ENCODE measurements around the gene HSPBP1.

The HSPBP1 gene

DNA sequence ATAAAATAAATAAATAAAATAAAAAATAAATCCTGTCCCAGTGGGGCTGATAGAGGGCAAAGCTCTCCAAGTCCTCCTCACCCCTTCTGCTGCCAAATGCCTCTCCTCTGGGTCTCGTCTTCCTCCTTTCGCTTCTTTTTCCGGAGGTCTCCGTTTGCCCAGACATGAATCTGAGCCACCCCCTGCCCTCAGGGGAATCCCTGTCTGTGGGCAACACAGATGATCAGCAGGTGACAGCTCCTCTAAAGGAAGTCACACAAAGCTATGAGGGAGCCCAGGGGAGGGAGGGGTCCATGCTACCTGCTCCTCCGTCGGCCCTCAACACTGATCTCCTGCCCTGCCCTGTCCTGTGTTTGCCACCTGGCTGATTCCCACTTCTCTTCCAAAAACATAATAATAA, 44.8 kb upstream of the HSPBP1 start:
- Histone ChIP-seq H3K4me1 (ENCODE audit: control insufficient read depth, insufficient read depth, low read length) (no peaks in the 10 kb centered on the region), H3K27ac (ENCODE audit: extremely low read depth, low read depth, low read length) (no peak overlapping the region), H3K9me3 (ENCODE audit: control insufficient read depth, insufficient read depth, low read depth, low read length) (no peaks in the 10 kb centered on the region), H3K36me3 (ENCODE audit: control insufficient read depth in 2 of 2, insufficient read depth in 1 of 2, low read length in 2 of 2) (no peaks in the 10 kb centered on the region), H3K4me3 (ENCODE audit: low read depth, low read length) (no peak overlapping the region)
- POLR2A ChIA-PET = no interaction called here
- CTCF ChIA-PET = interaction anchor here (1.7 to 6.6 kb wide), 2 partner anchors 23 kb away, joined by 7 to 41 read pairs; no protein-coding TSS in a partner anchor
- TF ChIP-seq, protein P1, sequence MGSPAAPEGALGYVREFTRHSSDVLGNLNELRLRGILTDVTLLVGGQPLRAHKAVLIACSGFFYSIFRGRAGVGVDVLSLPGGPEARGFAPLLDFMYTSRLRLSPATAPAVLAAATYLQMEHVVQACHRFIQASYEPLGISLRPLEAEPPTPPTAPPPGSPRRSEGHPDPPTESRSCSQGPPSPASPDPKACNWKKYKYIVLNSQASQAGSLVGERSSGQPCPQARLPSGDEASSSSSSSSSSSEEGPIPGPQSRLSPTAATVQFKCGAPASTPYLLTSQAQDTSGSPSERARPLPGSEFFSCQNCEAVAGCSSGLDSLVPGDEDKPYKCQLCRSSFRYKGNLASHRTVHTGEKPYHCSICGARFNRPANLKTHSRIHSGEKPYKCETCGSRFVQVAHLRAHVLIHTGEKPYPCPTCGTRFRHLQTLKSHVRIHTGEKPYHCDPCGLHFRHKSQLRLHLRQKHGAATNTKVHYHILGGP (tag by site-specific recombination; IDR thresholded peaks at IDR 0.05) = no peak
- TF ChIP-seq ZNF112 (tag by site-specific recombination; IDR thresholded peaks at IDR 0.05) = no peak
- no peak for TF ChIP-seq SALL2 (tag by site-specific recombination; IDR thresholded peaks at IDR 0.05; ENCODE audit: borderline replicate concordance)
- no peak for TF ChIP-seq ZNF157 (tag by site-specific recombination; IDR thresholded peaks at IDR 0.05)
- no peak for TF ChIP-seq EGR2 (tag by site-specific recombination; IDR thresholded peaks at IDR 0.05; ENCODE audit: low read depth)
- TF ChIP-seq, protein P2, sequence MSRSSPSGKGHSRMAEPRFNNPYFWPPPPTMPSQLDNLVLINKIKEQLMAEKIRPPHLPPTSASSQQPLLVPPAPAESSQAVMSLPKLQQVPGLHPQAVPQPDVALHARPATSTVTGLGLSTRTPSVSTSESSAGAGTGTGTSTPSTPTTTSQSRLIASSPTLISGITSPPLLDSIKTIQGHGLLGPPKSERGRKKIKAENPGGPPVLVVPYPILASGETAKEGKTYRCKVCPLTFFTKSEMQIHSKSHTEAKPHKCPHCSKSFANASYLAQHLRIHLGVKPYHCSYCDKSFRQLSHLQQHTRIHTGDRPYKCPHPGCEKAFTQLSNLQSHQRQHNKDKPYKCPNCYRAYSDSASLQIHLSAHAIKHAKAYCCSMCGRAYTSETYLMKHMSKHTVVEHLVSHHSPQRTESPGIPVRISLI (tag by site-specific recombination; IDR thresholded peaks at IDR 0.05) = no peak
- no peak for TF ChIP-seq ZBTB11 (tag by site-specific recombination; conservative IDR thresholded peaks at IDR 0.05; ENCODE audit: low read depth)
- TF ChIP-seq ZNF768 (tag by site-specific recombination; IDR thresholded peaks at IDR 0.05) = no peak
- no peak for TF ChIP-seq ZNF785 (tag by site-specific recombination; IDR thresholded peaks at IDR 0.05)
- TF ChIP-seq GFI1B (tag by site-specific recombination; IDR thresholded peaks at IDR 0.05) = no peak
- TF ChIP-seq ZNF223 (tag by site-specific recombination; IDR thresholded peaks at IDR 0.05) = no peak
- TF ChIP-seq ZNF830 (tag by site-specific recombination; IDR thresholded peaks at IDR 0.05; ENCODE audit: low read depth) = no peak
- TF ChIP-seq KLF9 (tag by site-specific recombination; IDR thresholded peaks at IDR 0.05; ENCODE audit: low read depth) = no peak
- TF ChIP-seq ZNF324 (tag by site-specific recombination; IDR thresholded peaks at IDR 0.05) = no peak
- TF ChIP-seq KLF8 (tag by site-specific recombination; IDR thresholded peaks at IDR 0.05) = no peak
- no peak for TF ChIP-seq ZNF433 (tag by site-specific recombination; IDR thresholded peaks at IDR 0.05; ENCODE audit: low read depth)

GRCh38 chr19:55322204-55322885, 42.4 kb upstream of the HSPBP1 start:
- no peaks in the 10 kb centered on the region for H3K9me3 ChIP-seq (ENCODE audit: control insufficient read depth, insufficient read depth, low read depth, low read length)
- no peak overlapping the region for H3K4me3 ChIP-seq (ENCODE audit: low read depth, low read length)
- H3K36me3 ChIP-seq (ENCODE audit: control insufficient read depth in 2 of 2, insufficient read depth in 1 of 2, low read length in 2 of 2) = no peaks in the 10 kb centered on the region
- no peaks in the 10 kb centered on the region for H3K4me1 ChIP-seq (ENCODE audit: control insufficient read depth, insufficient read depth, low read length)
- CTCF ChIA-PET = interaction anchor here (0.9 to 6.6 kb wide), 3 partner anchors 20 to 182 kb away, joined by 3 to 41 read pairs (median 5); no protein-coding TSS in a partner anchor
- no peak overlapping the region for H3K27ac ChIP-seq (ENCODE audit: extremely low read depth, low read depth, low read length)
- POLR2A ChIA-PET = interaction anchor here (0.7 to 3.3 kb wide), 3 partner anchors 10 to 17 kb away, joined by 3 to 21 read pairs (median 4); partner anchors contain the start of gene KMT5C
- TF ChIP-seq MZF1 (tag by site-specific recombination; IDR thresholded peaks at IDR 0.05; ENCODE audit: borderline replicate concordance) (no peak), ZNF184 (tag by site-specific recombination; IDR thresholded peaks at IDR 0.05) (no peak), SALL2 (tag by site-specific recombination; IDR thresholded peaks at IDR 0.05; ENCODE audit: borderline replicate concordance) (no peak), ZNF677 (tag by site-specific recombination; IDR thresholded peaks at IDR 0.05) (no peak), ZNF221 (tag by site-specific recombination; IDR thresholded peaks at IDR 0.05; ENCODE audit: borderline replicate concordance) (no peak), ZNF211 (tag by site-specific recombination; IDR thresholded peaks at IDR 0.05; ENCODE audit: low read depth) (no peak), ZNF426 (tag by site-specific recombination; IDR thresholded peaks at IDR 0.05) (no peak), SP2 (tag by site-specific recombination; IDR thresholded peaks at IDR 0.05) (no peak), ZNF394 (tag by site-specific recombination; IDR thresholded peaks at IDR 0.05; ENCODE audit: borderline replicate concordance) (no peak), ZNF114 (tag by site-specific recombination; IDR thresholded peaks at IDR 0.05) (no peak), ZNF692 (tag by site-specific recombination; IDR thresholded peaks at IDR 0.05) (no peak)
- TF ChIP-seq, protein P3, sequence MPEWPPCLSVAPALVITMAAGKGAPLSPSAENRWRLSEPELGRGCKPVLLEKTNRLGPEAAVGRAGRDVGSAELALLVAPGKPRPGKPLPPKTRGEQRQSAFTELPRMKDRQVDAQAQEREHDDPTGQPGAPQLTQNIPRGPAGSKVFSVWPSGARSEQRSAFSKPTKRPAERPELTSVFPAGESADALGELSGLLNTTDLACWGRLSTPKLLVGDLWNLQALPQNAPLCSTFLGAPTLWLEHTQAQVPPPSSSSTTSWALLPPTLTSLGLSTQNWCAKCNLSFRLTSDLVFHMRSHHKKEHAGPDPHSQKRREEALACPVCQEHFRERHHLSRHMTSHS (tag by site-specific recombination; IDR thresholded peaks at IDR 0.05) = no peak

Data from HEK293 (cell line).